GM10248 (cell line): Measurements from ENCODE around the gene ZDHHC9.

ENCODE experiments used
- CTCF ChIA-PET: fragments of 300-600 bp; sonication (Branson Sonifier 250); formaldehyde crosslinking; extraction: SDS; loops from one replicate; lab custom pipeline; 2021; ENCODE audit warnings: antibody characterized with exemption; lab: Yijun Ruan, JAX
- POLR2A ChIA-PET: fragments of 350-650 bp; sonication (Branson Sonifier 250); formaldehyde crosslinking; extraction: SDS; loops from one replicate; lab custom pipeline; 2020; ENCODE audit warnings: antibody characterized with exemption; lab: Yijun Ruan, JAX
- DNase-seq: peaks from one replicate; pipeline ENCODE4 v3.0.0; 2012; ENCODE audit errors: extremely low spot score
- CTCF ChIP-seq: IDR thresholded peaks from 2 replicates; pipeline ENCODE4 v1.5.1; 2012; ENCODE audit warnings: mild to moderate bottlenecking, low read depth; ENCODE audit errors: extremely low read depth, missing control alignments, control extremely low read depth

The ZDHHC9 gene

GRCh38 chrX:129777218-129778030 lies 66.3 kb downstream of the ZDHHC9 start:
- ChIA-PET POLR2A (no interaction called here), CTCF (interaction anchor here (1.9 to 4.4 kb wide), 2 partner anchors 10 to 14 kb away, joined by 5 to 13 read pairs; no protein-coding TSS in a partner anchor)
- no peak for TF ChIP-seq CTCF
- DNase-seq, result peak; percentile 54

GRCh38 chrX:129773649-129774458 lies 69.8 kb downstream of the ZDHHC9 start:
- POLR2A ChIA-PET, result interaction anchor here (0.6 to 1.3 kb wide), 3 partner anchors 8 to 176 kb away, joined by 5 to 11 read pairs (median 7); no protein-coding TSS in a partner anchor
- DNase-seq, result no peak

GRCh38 chrX:129772796-129773431 lies 70.8 kb downstream of the ZDHHC9 start:
- POLR2A ChIA-PET, result interaction anchor here (1.3 kb wide), 1 partner anchor 8 kb away, joined by 7 read pairs; no protein-coding TSS in a partner anchor
- CTCF ChIA-PET, result interaction anchor here (0.9 to 4.4 kb wide), 9 partner anchors 9 to 50 kb away, joined by 3 to 17 read pairs (median 4); no protein-coding TSS in a partner anchor
- no peak for TF ChIP-seq CTCF
- peak; percentile 64 for DNase-seq

More at GRCh38 chrX:129773649-129774458, 69.8 kb downstream of the ZDHHC9 start:
- TF ChIP-seq CTCF, result no peak
- CTCF ChIA-PET, result interaction anchor here (0.6 to 4.4 kb wide), 4 partner anchors 10 to 18 kb away, joined by 3 to 17 read pairs (median 9); no protein-coding TSS in a partner anchor

GRCh38 chrX:129771266-129771995 lies 72.3 kb downstream of the ZDHHC9 start:
- ChIA-PET POLR2A (interaction anchor here (0.6 kb wide), 1 partner anchor 23 kb away, joined by 3 read pairs; no protein-coding TSS in a partner anchor), CTCF (interaction anchor here (0.8 to 1.4 kb wide), 7 partner anchors 8 to 51 kb away, joined by 3 to 6 read pairs (median 3); no protein-coding TSS in a partner anchor)

More at GRCh38 chrX:129771266-129771995, 72.3 kb downstream of the ZDHHC9 start:
- no peak for DNase-seq
- no peak for TF ChIP-seq CTCF
